K562 (cell line): Measurements from ENCODE around the gene EMILIN3. TPM values are rescaled to one million over a fixed set of nuclear protein-coding genes. Genes with fewer than 3 reads are reported as not detected.

Source experiments
- CCNT2 ChIP-seq: IDR thresholded peaks from 2 replicates; pipeline ENCODE4 v1.6.1; 2011; ENCODE audit warnings: borderline replicate concordance, low read depth, mild to moderate bottlenecking, moderate library complexity, mixed read lengths, low read length; ENCODE audit not compliant: insufficient read length; ENCODE audit errors: extremely low read depth
- CGGBP1 ChIP-seq: fragments of 250-450 bp; sonication (Bioruptor Pico); IDR thresholded peaks from 2 replicates; pipeline ENCODE4 v1.9.0; 2021; ENCODE audit warnings: mild to moderate bottlenecking
- CHD7 ChIP-seq: fragments of 200-600 bp; sonication (generic); IDR thresholded peaks from one replicate; pipeline ENCODE4 v1.6.1; 2012; ENCODE audit warnings: mild to moderate bottlenecking, low read depth, low read length, inconsistent platforms
- EP300 ChIP-seq: IDR thresholded peaks from 2 replicates; pipeline ENCODE4 v1.6.1; 2012; ENCODE audit warnings: low read length, improper control_type of control experiment
- HDAC6 ChIP-seq: IDR thresholded peaks from 2 replicates; pipeline ENCODE4 v1.6.1; 2012; ENCODE audit warnings: low read depth, mild to moderate bottlenecking, control low read depth, inconsistent platforms, low read length, moderate library complexity
- HLTF ChIP-seq: fragments of 450-650 bp; IDR thresholded peaks from 2 replicates; pipeline ENCODE4 v1.6.1; 2016
- MAX ChIP-seq: sonication (generic); formaldehyde crosslinking; IDR thresholded peaks from 2 replicates; pipeline ENCODE4 v1.9.0; 2022; ENCODE audit warnings: mild to moderate bottlenecking, missing genetic modification reagents
- NFXL1 ChIP-seq: fragments of 450-650 bp; formaldehyde crosslinking; IDR thresholded peaks from 2 replicates; pipeline ENCODE4 v1.4.0; 2021; ENCODE audit warnings: mild to moderate bottlenecking
- NUFIP1 ChIP-seq: fragments of 450-650 bp; IDR thresholded peaks from 2 replicates; pipeline ENCODE4 v1.6.1; 2018; ENCODE audit not compliant: partially characterized antibody
- POLR2AphosphoS5 ChIP-seq: IDR thresholded peaks from 2 replicates; pipeline ENCODE4 v1.6.1; 2011; ENCODE audit warnings: mild to moderate bottlenecking, low read depth, low read length, moderate library complexity; ENCODE audit not compliant: control insufficient read depth, insufficient read depth
- RFX5 ChIP-seq: IDR thresholded peaks from 2 replicates; pipeline ENCODE4 v1.6.1; 2011; ENCODE audit warnings: low read depth, mild to moderate bottlenecking, improper control_type of control experiment, low read length
- TSC22D4 ChIP-seq: fragments of 450-650 bp; IDR thresholded peaks from 2 replicates; pipeline ENCODE4 v1.6.1; 2016; ENCODE audit warnings: missing genetic modification characterization, missing biosample characterization, control low read depth
- USF1 ChIP-seq: sonication (generic); formaldehyde crosslinking; IDR thresholded peaks from 2 replicates; pipeline ENCODE4 v1.9.0; 2022; ENCODE audit warnings: mild to moderate bottlenecking, missing genetic modification reagents
- ZNF695 ChIP-seq: fragments of 450-650 bp; formaldehyde crosslinking; IDR thresholded peaks from 2 replicates; pipeline ENCODE4 v1.4.0; 2020; ENCODE audit warnings: mild to moderate bottlenecking, moderate library complexity
- ZNF77 ChIP-seq: fragments of 250-450 bp; sonication (Bioruptor Pico); IDR thresholded peaks from 2 replicates; pipeline ENCODE4 v1.5.0; 2020
- polyA plus RNA-seq, 8 experiments: library from polyadenylated mRNA; depleted of rRNA in 4 of 8; stranded (reverse) in 5 of 8; unstranded in 3 of 8; fragments of >200 nt; fragmentation: Nextera tagmentation in 2 of 8; fragmentation: Illumina TruSeq in 1 of 8; extraction: Ambion mirVana in 2 of 8; extraction: Trizol in 1 of 8; gene quantifications; 2 replicates each; pipeline versions ENCODE4 v1.2.1 to v1.2.3, GENCODE V29; 2011 to 2014; ENCODE audit warnings: inconsistent platforms in 1 of 8, missing spikeins in 1 of 8
- total RNA-seq, 7 experiments: library from RNA; depleted of rRNA in 6 of 7; stranded (reverse); fragments of >200 nt in 6 of 7; fragmentation: Illumina TruSeq in 2 of 7; extraction: Trizol in 2 of 7; gene quantifications; 2 replicates each; pipeline versions ENCODE4 v1.2.1 to v1.2.3, GENCODE V29; 2011 to 2021; ENCODE audit warnings: low replicate concordance in 1 of 7

EMILIN3 gene
- total and polyA plus RNA-seq, 9 of the 15 experiments (the other 6 are each of a cell fraction or from before 2014, with no cell fraction given), result 0.01 to 0.07 TPM; not detected in 7

- TF ChIP-seq CHD7, result no peak
- TF ChIP-seq ZNF77 (CRISPR knock-in tag), result no peak
- TF ChIP-seq HDAC6, result no peak
- no peak for TF ChIP-seq CGGBP1 (CRISPR knock-in tag)
- TF ChIP-seq ZNF695 (CRISPR knock-in tag), result no peak
- TF ChIP-seq MAX, result peak; percentile 84
- TF ChIP-seq CCNT2, result no peak
- TF ChIP-seq NUFIP1, result no peak
- no peak for TF ChIP-seq POLR2AphosphoS5
- no peak for TF ChIP-seq RFX5
- TF ChIP-seq TSC22D4 (tag), result no peak
- TF ChIP-seq USF1, result peak; percentile 41
- no peak for TF ChIP-seq NFXL1 (CRISPR knock-in tag)
- no peak for TF ChIP-seq EP300
- TF ChIP-seq HLTF, result 0 out of 2 replicates have a peak, but pooled peaks have one; percentile 10
These were observed 49.7 kb downstream of the EMILIN3 start (continued) for GRCh38 chr20:41316602-41317545.
